IPS DF 19.7 (cell line): Measurements from ENCODE around the gene SLC2A1.

Experiments
- DNase-seq: peaks from one replicate; pipeline ENCODE4 v3.0.0-alpha.2; 2013; ENCODE audit warnings: low read depth, low spot score

Gene SLC2A1

GRCh38 chr1:42942444-42942843 lies 16.2 kb downstream of the SLC2A1 start:
- no peak for DNase-seq

DNA sequence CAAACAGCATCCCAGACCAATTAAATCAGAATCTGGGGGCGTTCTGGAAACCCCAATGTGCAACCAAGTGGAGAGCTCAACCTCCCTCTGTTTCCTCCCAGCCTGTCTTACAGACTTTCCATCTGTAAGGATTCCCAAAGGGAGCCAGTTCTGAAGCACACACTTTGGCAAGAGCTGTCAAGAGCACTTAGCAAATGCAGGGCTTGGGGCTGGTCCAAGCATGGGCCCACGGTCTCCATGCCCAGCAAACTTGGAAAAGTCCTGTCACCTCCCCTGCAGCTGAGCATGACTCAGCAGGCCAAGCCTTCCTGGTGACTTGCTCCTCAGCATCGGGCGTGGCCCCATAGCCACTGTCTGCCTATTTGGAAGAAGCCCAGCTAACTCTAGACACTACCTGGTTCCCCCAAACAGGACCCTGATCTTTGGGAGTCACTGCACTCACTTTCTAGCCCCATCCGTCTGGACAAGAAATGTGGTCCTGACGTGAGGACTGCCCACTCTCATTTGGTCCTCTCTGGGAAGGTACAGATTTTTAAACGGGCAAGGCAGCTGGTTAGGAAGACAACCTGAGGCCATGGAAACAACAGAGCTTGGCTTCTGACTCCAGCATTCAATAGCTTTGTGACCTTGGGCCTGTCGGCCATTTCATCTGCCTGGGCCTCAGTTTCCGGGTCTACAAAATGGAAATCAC lies 16.9 kb downstream of the SLC2A1 start:
- DNase-seq: no peak

GRCh38 chr1:42940851-42941639 lies 17.6 kb downstream of the SLC2A1 start:
- no peak for DNase-seq

- no peak for DNase-seq
Measured at GRCh38 chr1:42938645-42939615, 19.7 kb downstream of the SLC2A1 start.

GRCh38 chr1:42937836-42938644 lies 20.6 kb downstream of the SLC2A1 start:
- no peak for DNase-seq

DNA sequence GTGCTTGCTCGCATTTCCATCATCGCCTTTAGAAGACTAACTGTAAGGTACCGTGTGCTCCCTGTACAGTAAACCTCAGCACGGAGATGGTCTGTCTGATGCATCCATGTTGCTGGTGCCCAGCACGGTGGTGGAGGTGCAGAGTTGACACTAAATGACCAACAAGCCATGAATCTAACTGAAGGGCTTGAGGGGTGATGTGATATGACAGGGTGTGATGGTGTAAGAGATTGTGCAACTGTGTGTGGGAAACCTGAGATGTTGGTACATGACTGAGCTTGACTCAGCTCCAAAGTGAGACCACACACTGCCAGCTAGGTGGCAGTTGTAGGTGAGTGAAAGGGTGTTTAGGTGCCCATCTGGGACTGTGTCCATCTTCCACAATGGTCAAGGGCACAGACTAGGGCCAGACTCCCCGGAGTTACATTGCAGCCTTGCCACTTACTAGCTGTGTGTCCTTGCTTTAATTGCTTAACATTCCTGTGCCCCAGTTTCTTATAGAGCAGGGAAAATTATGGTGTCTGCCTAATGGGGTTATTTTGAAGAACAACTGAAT lies 21.4 kb downstream of the SLC2A1 start:
- DNase-seq: no peak

DNA sequence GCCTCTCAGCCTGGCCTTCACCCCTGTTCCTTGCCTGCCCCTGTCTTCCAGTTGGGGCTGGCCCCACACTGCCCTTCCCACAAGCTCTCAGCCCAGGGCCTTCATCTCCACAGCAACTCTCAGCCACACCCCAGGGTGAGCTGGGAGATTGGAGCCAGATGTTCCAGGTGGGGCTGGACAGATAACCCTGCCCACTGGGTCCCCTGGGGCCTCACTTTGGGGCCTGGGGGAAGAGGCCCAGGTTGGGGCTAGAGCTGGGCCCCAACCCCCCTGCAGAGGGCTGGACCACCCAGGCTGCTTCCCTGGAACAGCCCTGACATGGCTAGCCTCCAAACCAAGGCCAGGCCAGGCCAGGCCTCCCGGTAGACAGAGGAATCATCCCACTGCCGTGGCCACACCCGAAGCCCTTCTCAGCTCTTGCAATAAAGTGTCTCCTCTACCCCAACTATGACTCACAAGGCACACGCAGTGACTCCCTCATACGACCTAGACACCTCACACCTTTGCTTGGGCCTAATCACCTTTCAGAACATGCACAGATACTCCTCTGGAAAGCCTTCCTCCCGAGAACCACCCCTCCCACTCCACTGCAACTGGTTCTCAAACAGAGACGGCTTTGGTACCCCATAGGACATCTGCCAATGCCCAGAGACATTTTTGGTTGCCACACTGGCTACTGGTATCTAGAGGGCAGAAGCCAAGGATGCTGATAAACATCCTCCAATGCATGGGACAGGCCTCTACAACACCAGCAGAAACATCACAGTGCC lies 22.2 kb downstream of the SLC2A1 start:
- DNase-seq: no peak

- no peak for DNase-seq
Measured at GRCh38 chr1:42935971-42936308, 22.7 kb downstream of the SLC2A1 start.

DNA sequence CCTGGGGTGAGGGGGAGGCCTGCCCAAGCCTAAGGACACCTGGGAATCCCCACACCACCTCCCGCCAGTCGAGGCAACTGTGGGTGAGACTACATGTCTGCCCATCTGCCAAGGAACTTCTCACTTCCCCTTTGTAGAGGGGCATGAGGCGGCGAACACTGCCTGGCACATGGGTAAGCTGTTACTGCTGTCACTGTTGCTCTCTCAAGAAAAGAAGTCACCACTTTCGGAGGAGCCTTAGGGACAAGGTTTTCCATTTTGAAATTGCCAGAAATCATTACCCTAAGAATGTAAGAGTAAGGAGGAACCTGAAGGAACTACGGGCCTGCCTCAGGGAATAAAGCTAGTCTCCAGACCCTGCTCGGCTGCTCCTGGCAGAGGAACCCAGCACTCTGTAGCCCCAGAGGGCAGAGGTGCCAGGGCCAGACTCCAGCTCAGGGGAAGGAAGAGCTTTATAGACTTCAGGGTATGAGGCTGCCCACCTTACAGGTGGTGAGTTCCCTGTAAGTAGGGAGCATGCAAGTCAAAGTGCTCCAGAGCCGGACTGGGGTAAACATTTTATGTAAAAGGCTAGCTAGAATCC lies 23.3 kb downstream of the SLC2A1 start:
- DNase-seq: no peak

- DNase-seq: no peak
Measured at GRCh38 chr1:42934541-42935312, 23.9 kb downstream of the SLC2A1 start.

GRCh38 chr1:42933610-42934491 lies 24.8 kb downstream of the SLC2A1 start:
- DNase-seq: no peak

DNA sequence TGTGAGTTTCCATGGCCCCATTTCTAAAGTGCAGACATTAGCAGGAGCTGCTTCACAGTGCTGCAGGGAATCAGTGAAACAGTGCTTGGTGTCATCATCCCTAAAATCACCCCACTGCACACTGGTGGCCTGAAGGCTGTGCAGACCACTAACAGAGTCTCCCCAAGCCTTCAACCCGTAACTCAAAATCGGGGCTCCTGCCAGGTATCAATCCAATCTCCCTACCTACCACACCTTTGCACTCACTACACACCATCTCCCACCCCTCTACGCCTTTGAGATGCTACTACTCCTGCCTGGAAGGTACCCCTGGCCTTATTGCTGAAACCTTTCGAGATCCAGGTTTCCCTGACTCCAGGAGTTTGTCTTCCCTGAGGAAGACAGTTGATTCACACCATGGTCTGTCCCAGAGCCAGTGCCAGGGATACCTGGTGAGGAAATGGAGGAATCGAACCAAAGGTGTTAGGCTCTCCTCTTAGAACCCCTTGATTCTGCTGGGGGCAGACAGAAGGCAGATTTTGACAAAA lies 25.5 kb downstream of the SLC2A1 start:
- no peak for DNase-seq

- DNase-seq: no peak
Measured at GRCh38 chr1:42932442-42932941, 26.2 kb downstream of the SLC2A1 start.

DNA sequence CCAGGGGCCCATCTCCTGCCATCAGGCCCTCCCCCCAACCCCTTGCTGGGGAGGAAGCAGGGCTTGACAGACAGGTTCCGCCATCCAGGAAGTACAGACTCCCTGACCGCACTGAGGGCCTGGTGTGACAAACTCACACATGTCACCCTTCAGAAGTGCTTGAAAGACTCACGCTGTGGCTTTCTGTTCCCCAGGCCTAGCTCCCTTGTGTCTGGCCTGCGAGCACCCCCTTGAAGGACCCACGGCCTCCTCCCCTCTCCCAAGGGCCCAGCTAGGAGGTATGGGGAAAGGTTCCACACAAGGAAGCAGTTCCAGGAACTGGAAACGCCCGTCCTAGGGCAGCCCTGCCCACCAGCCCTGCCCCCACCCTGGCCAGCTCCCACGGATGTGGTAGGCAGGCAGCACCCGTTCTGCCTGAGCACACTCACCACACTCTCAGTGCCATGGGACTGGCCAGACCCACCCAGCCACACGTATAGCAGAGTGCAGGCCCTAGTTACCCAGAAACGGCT lies 26.7 kb downstream of the SLC2A1 start:
- DNase-seq: no peak

GRCh38 chr1:42931108-42931539 lies 27.5 kb downstream of the SLC2A1 start:
- no peak for DNase-seq

GRCh38 chr1:42930178-42931107 lies 28.2 kb downstream of the SLC2A1 start:
- no peak for DNase-seq
